LNCaP clone FGC (cell line): ENCODE data around the gene PARN.
"Not testable (repeated sequence)": the region's sequence is repeated elsewhere in the genome, so short reads cannot be mapped to it uniquely, and the experiment has no call there.

Experiments
- DNase-seq: peaks from one replicate; pipeline ENCODE4 v3.0.0-alpha.2; 2011; ENCODE audit warnings: low read depth
- H3K4me3 ChIP-seq: 2 replicates; pipeline ENCODE4 v1.5.1; 2011; ENCODE audit warnings: mild to moderate bottlenecking, low read depth, low read length, control low read depth
- CTCF ChIP-seq: IDR thresholded peaks from 2 replicates; pipeline ENCODE4 v1.5.1; 2012; ENCODE audit warnings: mild to moderate bottlenecking; ENCODE audit not compliant: control insufficient read depth, insufficient read depth; ENCODE audit errors: extremely low read depth

Gene PARN

GRCh38 chr16:14434860-14435259 lies 195.2 kb downstream of the PARN start:
- TF ChIP-seq CTCF, result no peak
- no peak for DNase-seq

GRCh38 chr16:14428971-14429637 lies 201.0 kb downstream of the PARN start:
- DNase-seq, H3K4me3 ChIP-seq: not testable (repeated sequence)

More at GRCh38 chr16:14434860-14435259, 195.2 kb downstream of the PARN start:
- no peak overlapping the region for H3K4me3 ChIP-seq

GRCh38 chr16:14428043-14428442 lies 202.0 kb downstream of the PARN start:
- H3K4me3 ChIP-seq, result no peak overlapping the region
- DNase-seq, result no peak
- TF ChIP-seq CTCF, result no peak

GRCh38 chr16:14427371-14427948 lies 202.6 kb downstream of the PARN start:
- no peak overlapping the region for H3K4me3 ChIP-seq
- DNase-seq, result no peak
- TF ChIP-seq CTCF, result no peak

- DNase-seq, result peak; percentile 95
- no peak overlapping the region for H3K4me3 ChIP-seq
- TF ChIP-seq CTCF, result no peak
Measured at GRCh38 chr16:14424595-14424994, 205.5 kb downstream of the PARN start.

- TF ChIP-seq CTCF, result no peak
- DNase-seq, result no peak
- no peak overlapping the region for H3K4me3 ChIP-seq
Measured at GRCh38 chr16:14423344-14423743, 206.7 kb downstream of the PARN start.

- TF ChIP-seq CTCF, result no peak
- H3K4me3 ChIP-seq, result no peak overlapping the region
- DNase-seq, result no peak
Measured at GRCh38 chr16:14420721-14421488, 209.2 kb downstream of the PARN start.

GRCh38 chr16:14420243-14420642 lies 209.8 kb downstream of the PARN start:
- H3K4me3 ChIP-seq, DNase-seq: not testable (repeated sequence)
